Upper lobe of left lung (tissue), 6 donors: ENCODE results near the gene PIAS4. TPM values are rescaled to one million over a fixed set of nuclear protein-coding genes. Genes with fewer than 3 reads are reported as not detected.

Experiments
- ATAC-seq, 2 donors: fragments of 200-7000 bp; cut with Tn5 transposase; one replicate each; pipeline ENCODE4 v1.9.1; 2022; ENCODE audit warnings: mild to moderate bottlenecking in 2 of 2, moderate library complexity in 2 of 2; ENCODE audit not compliant: low FRiP score in 2 of 2
- DNase-seq, 2 donors: peaks; one replicate each; pipeline ENCODE4 v3.0.0-alpha.2; 2019 to 2020
- H3K27ac ChIP-seq, 4 donors: fragments of 200-600 bp; sonication (generic); one replicate each; pipeline ENCODE4 v1.5.1; 2016 to 2019
- H3K27me3 ChIP-seq, 4 donors: fragments of 200-600 bp; sonication (generic); one replicate each; pipeline ENCODE4 v1.5.1; 2017 to 2019
- H3K36me3 ChIP-seq, 4 donors: fragments of 200-600 bp; sonication (generic); one replicate each; pipeline ENCODE4 v1.5.1; 2016 to 2019
- H3K4me1 ChIP-seq, 4 donors: fragments of 200-600 bp; sonication (generic); one replicate each; pipeline ENCODE4 v1.5.1; 2018 to 2019
- H3K4me3 ChIP-seq, 4 donors: fragments of 200-600 bp; sonication (generic); one replicate each; pipeline ENCODE4 v1.5.1; 2017 to 2019; ENCODE audit warnings: mild to moderate bottlenecking in 2 of 4, moderate library complexity in 1 of 4
- H3K9me3 ChIP-seq, 4 donors: fragments of 200-600 bp; sonication (generic); one replicate each; pipeline ENCODE4 v1.5.1; 2018 to 2019
- CTCF ChIP-seq, 6 experiments: fragments of 450-650 bp in 4 of 6; fragments of 200-600 bp in 2 of 6; sonication (generic) in 2 of 6; IDR thresholded peaks; one replicate each; pipeline ENCODE4 v1.5.1; 2016 to 2019; ENCODE audit warnings: antibody characterized with exemption in 6 of 6
- EP300 ChIP-seq, 4 donors: sonication (generic); formaldehyde crosslinking; IDR thresholded peaks; one replicate each; pipeline ENCODE4 v1.5.1; 2017; ENCODE audit warnings: antibody characterized with exemption in 4 of 4, control low read depth in 2 of 4
- POLR2A ChIP-seq, 4 donors: fragments of 450-650 bp; IDR thresholded peaks; one replicate each; pipeline ENCODE4 v1.5.1; 2016 to 2017; ENCODE audit warnings: antibody characterized with exemption in 4 of 4, mild to moderate bottlenecking in 2 of 4
- POLR2AphosphoS5 ChIP-seq, 2 donors: sonication (generic); formaldehyde crosslinking; IDR thresholded peaks; one replicate each; pipeline ENCODE4 v1.5.1; 2017; ENCODE audit warnings: antibody characterized with exemption in 2 of 2
- WGBS, 2 donors: methylation state at CpG; one replicate each; pipeline ENCODE4 v1.1.5; 2017 to 2018; 5-methylcytosine and 5-hydroxymethylcytosine counted together
- total RNA-seq, 6 donors: library from RNA; depleted of rRNA in 4 of 6; stranded (reverse); fragments of >200 nt in 4 of 6; gene quantifications; one replicate each; pipeline versions ENCODE4 v1.1.0 to v1.2.1, GENCODE V29; 2016 to 2021
- donor health status: DM: no; HTN: no; CAD: no; lungs with moderate emphysema.
- donor health status: DM: no; HTN: yes; CAD: no; lungs with severe emphysema.

Gene PIAS4
- total RNA-seq, 6 donors from 2014 or later = 13.7 to 53.4 (median 21.9) TPM

DNA sequence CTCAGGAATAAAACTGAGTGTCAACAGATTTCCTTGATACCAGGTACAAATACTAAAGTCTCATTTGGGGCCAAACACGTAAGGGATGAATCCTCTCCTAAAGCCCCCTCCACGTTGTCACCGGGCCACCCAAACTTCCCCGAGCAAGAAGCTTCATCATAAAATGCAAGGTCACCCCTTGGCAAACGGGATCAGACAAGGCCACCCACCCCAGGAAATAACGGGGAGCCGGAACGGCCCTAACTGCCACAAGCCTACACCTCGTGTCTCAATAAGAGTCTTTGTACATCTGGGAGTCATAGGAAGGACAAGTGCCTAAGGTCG is 23.0 kb upstream of the PIAS4 start:
- Histone ChIP-seq H3K4me1 (peaks cover 39 to 66% (median 42%) of the 10 kb centered on the region in 4 donors), H3K36me3 (peaks cover 43 to 49% (median 47%) of the 10 kb centered on the region in 4 donors), H3K27me3 (no peaks in the 10 kb centered on the region), H3K9me3 (no peaks in the 10 kb centered on the region), H3K27ac (peak overlapping the region; percentile 90 to 98 (median 94)), H3K4me3 (peak overlapping the region; percentile 73 to 91 (median 86))
- TF ChIP-seq EP300 (IDR thresholded peaks at IDR 0.05) = no peak
- TF ChIP-seq POLR2AphosphoS5 (IDR thresholded peaks at IDR 0.05) = no peak
- TF ChIP-seq CTCF (IDR thresholded peaks at IDR 0.05) = no peak
- TF ChIP-seq POLR2A (IDR thresholded peaks at IDR 0.05) = no peak
- 0% methylated on average over 6 to 10 of the region's 10 CpGs for WGBS, 2 donors
- DNase-seq (no peak), ATAC-seq (no peak)

DNA sequence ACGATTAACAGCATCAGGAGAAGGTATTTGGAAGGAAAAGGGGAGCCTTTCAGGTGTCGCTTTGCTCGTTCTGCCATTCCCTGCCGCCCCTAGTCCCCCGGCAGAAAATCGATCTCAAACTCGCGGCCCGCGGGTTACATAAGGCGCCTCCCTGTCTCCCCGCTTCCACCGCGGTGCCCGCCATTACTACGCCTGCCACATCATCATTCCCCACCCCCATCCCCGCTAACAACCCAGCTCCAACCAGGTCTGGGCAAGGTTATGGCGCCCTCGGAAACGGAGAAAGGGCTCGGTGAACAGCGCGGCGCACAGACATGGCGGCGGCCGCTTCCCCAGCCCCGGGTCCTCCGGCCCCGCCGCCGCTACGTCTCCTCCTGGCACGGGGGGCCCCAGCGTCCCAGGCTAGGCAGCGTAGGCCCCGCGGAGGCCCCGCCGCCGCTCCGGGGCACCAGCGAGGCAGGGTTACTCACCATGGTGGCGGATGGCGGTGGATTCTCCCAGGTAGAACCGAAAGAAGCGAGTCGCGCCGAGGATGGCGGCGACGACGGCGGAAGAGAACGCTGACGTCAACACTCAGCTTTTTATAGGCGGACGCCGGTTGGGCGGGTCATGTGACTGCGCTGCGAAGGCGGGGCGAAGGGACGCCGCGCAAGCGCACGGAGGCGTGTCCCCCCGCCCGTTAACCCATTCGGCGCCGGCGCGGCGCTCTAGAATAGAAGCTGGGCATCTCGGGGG is 22.5 kb upstream of the PIAS4 start, which contains the start of gene EEF2:
Gene EEF2, minus strand, starts transcription at position 556 of the 735 bp plus-strand sequence. Its CDS starts 83 bp downstream, at position 473.
- 0% methylated on average over 11 to 53 of the region's 80 CpGs for WGBS, 2 donors
- peak in 1 of 4 donors; percentile 89 for TF ChIP-seq EP300 (IDR thresholded peaks at IDR 0.05)
- TF ChIP-seq POLR2AphosphoS5 (IDR thresholded peaks at IDR 0.05) = peak; percentile 100
- TF ChIP-seq POLR2A (IDR thresholded peaks at IDR 0.05) = peak; percentile 64 to 100 (median 98)
- TF ChIP-seq CTCF (IDR thresholded peaks at IDR 0.05) = peak in 4 of 6 experiments; percentile 8 to 46 (median 28)
- ATAC-seq (peak; percentile 79 to 87), DNase-seq (peak; percentile 80 to 98)
- Histone ChIP-seq H3K36me3 (peaks cover 38 to 44% (median 41%) of the 10 kb centered on the region in 4 donors), H3K4me1 (peaks cover 39 to 66% (median 42%) of the 10 kb centered on the region in 4 donors), H3K4me3 (peak within 1 kb of the TSS; percentile 73 to 91 (median 86)), H3K27ac (peak within 1 kb of the TSS; percentile 90 to 98 (median 94)), H3K27me3 (no peaks in the 10 kb centered on the region), H3K9me3 (no peaks in the 10 kb centered on the region)

- no peak for DNase-seq
- Histone ChIP-seq H3K4me1 (peaks cover 39 to 69% (median 42%) of the 10 kb centered on the region in 4 donors), H3K27ac (peak overlapping the region; percentile 90 to 98 (median 94)), H3K9me3 (no peaks in the 10 kb centered on the region), H3K27me3 (no peaks in the 10 kb centered on the region), H3K36me3 (peaks cover 31 to 37% (median 35%) of the 10 kb centered on the region in 4 donors), H3K4me3 (peak overlapping the region in 3 of 4 donors; percentile 73 to 91 (median 83))
- TF ChIP-seq POLR2A (IDR thresholded peaks at IDR 0.05) (no peak), EP300 (IDR thresholded peaks at IDR 0.05) (no peak), CTCF (IDR thresholded peaks at IDR 0.05) (no peak), POLR2AphosphoS5 (IDR thresholded peaks at IDR 0.05) (no peak)
- 2 to 7% methylated on average over 12 to 19 of the region's 19 CpGs for WGBS, 2 donors
- no peak for ATAC-seq
Measured at GRCh38 chr19:3985643-3986259, 21.8 kb upstream of the PIAS4 start.

DNA sequence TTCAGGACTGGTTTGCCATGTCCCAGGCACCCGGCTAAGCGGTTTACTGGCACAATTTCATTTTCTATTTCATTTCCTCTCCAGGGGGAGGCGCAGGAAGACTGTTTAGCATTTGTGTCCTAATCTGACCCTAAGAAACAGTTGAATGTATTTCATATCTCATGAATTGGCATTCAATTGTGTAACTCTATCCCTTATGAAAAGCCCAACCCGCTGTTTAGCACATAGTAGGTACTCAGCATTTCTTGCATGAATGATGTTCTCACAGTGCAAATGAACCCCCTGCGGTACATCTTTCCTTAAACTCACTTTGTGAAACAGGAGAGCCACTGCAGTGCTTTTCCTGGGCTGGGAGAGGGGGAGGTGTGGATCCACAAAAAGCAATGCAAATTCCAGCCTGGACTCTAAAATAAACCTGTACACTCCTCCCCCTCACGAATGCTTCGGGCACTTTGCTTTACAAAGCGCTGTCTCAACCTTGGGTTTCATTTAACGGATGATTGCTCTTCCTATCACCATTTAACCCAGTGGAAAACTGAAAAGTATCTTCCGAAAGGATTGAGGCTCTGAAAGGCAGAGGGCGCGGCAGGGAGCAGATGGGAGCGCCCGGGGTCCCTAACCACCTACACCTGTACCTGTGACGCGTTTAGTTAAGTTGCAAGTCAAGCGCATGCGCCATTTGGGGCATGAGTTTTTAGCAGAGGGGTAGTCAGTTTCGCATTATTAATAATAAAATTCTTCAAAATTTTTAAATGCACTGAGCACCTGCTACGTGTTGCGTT is 21.1 kb upstream of the PIAS4 start:
- H3K4me1 ChIP-seq = peaks cover 39 to 63% (median 41%) of the 10 kb centered on the region in 4 donors
- H3K4me3 ChIP-seq = peak overlapping the region in 3 of 4 donors; percentile 73 to 91 (median 83)
- no peaks in the 10 kb centered on the region for H3K9me3 ChIP-seq
- TF ChIP-seq EP300 (IDR thresholded peaks at IDR 0.05) = no peak
- TF ChIP-seq POLR2AphosphoS5 (IDR thresholded peaks at IDR 0.05) = no peak
- peak; percentile 42 to 77 (median 58) for TF ChIP-seq CTCF (IDR thresholded peaks at IDR 0.05)
- TF ChIP-seq POLR2A (IDR thresholded peaks at IDR 0.05) = no peak
- H3K27ac ChIP-seq = peak overlapping the region; percentile 90 to 98 (median 94)
- no peaks in the 10 kb centered on the region for H3K27me3 ChIP-seq
- WGBS, 2 donors = 3 to 5% methylated on average over 21 of the region's 21 CpGs
- H3K36me3 ChIP-seq = peaks cover 24 to 30% (median 28%) of the 10 kb centered on the region in 4 donors
- ATAC-seq (peak; percentile 67 to 70), DNase-seq (peak in 1 of 2 donors; percentile 61)
